Neural crest cell (in vitro differentiated cells): ENCODE measurements around the gene DEPP1. TPM values are rescaled to one million over a fixed set of nuclear protein-coding genes. Genes with fewer than 3 reads are reported as not detected.

ENCODE experiments used
- DNase-seq: peaks from one replicate; pipeline ENCODE4 v3.0.0; 2021; ENCODE audit warnings: low read depth, mixed read lengths, low spot score
- H3K27ac Mint-ChIP-seq: one replicate; pipeline ENCODE4 v1.8.0; 2021; ENCODE audit warnings: mild to moderate bottlenecking, mixed read lengths; ENCODE audit not compliant: unreplicated experiment
- H3K27me3 Mint-ChIP-seq: 2 replicates; pipeline ENCODE4 v1.8.0; 2021; ENCODE audit warnings: low read depth, mild to moderate bottlenecking, mixed read lengths
- H3K36me3 Mint-ChIP-seq: 2 replicates; pipeline ENCODE4 v1.8.0; 2021; ENCODE audit warnings: low read depth, mild to moderate bottlenecking, mixed read lengths
- H3K4me1 Mint-ChIP-seq: 2 replicates; pipeline ENCODE4 v1.8.0; 2021; ENCODE audit warnings: mixed read lengths
- H3K4me3 Mint-ChIP-seq: one replicate; pipeline ENCODE4 v1.8.0; 2021; ENCODE audit warnings: mild to moderate bottlenecking, mixed read lengths
- H3K9me3 Mint-ChIP-seq: 2 replicates; pipeline ENCODE4 v1.8.0; 2021; ENCODE audit warnings: mixed read lengths
- CTCF ChIP-seq: fragments of 200-600 bp; sonication (generic); conservative IDR thresholded peaks from 2 replicates; pipeline ENCODE4 v1.5.0; 2021; ENCODE audit warnings: antibody characterized with exemption, mild to moderate bottlenecking
- total RNA-seq: library from RNA; stranded (reverse); gene quantifications from 2 replicates; pipeline ENCODE4 v1.2.1, GENCODE V29; 2021

DEPP1 gene
- total RNA-seq, 1 donor from 2014 or later, result 1.1 TPM

GRCh38 chr10:44995581-44995913 lies 16.9 kb upstream of the DEPP1 start:
- Mint-ChIP-seq H3K4me3 (no peak overlapping the region), H3K9me3 (no peaks in the 10 kb centered on the region), H3K27ac (no peak overlapping the region), H3K27me3 (no peaks in the 10 kb centered on the region), H3K36me3 (peaks cover 5% of the 10 kb centered on the region), H3K4me1 (peaks cover 31% of the 10 kb centered on the region)
- no peak for DNase-seq
- no peak for TF ChIP-seq CTCF

GRCh38 chr10:44994752-44995530 lies 16.3 kb upstream of the DEPP1 start:
- peaks cover 3% of the 10 kb centered on the region for H3K36me3 Mint-ChIP-seq
- no peak overlapping the region for H3K27ac Mint-ChIP-seq
- no peak for TF ChIP-seq CTCF
- H3K27me3 Mint-ChIP-seq, result no peaks in the 10 kb centered on the region
- no peak overlapping the region for H3K4me3 Mint-ChIP-seq
- no peaks in the 10 kb centered on the region for H3K9me3 Mint-ChIP-seq
- H3K4me1 Mint-ChIP-seq, result peaks cover 31% of the 10 kb centered on the region
- DNase-seq, result no peak

GRCh38 chr10:44993922-44994751 lies 15.5 kb upstream of the DEPP1 start:
- H3K4me1 Mint-ChIP-seq, result peaks cover 27% of the 10 kb centered on the region
- no peak overlapping the region for H3K4me3 Mint-ChIP-seq
- no peaks in the 10 kb centered on the region for H3K9me3 Mint-ChIP-seq
- no peak overlapping the region for H3K27ac Mint-ChIP-seq
- H3K27me3 Mint-ChIP-seq, result no peaks in the 10 kb centered on the region
- no peak for DNase-seq
- no peaks in the 10 kb centered on the region for H3K36me3 Mint-ChIP-seq
- no peak for TF ChIP-seq CTCF

GRCh38 chr10:44993226-44993921 lies 14.8 kb upstream of the DEPP1 start:
- no peaks in the 10 kb centered on the region for H3K9me3 Mint-ChIP-seq
- no peak overlapping the region for H3K4me3 Mint-ChIP-seq
- H3K27ac Mint-ChIP-seq, result no peak overlapping the region
- H3K27me3 Mint-ChIP-seq, result no peaks in the 10 kb centered on the region
- peaks cover 27% of the 10 kb centered on the region for H3K4me1 Mint-ChIP-seq
- TF ChIP-seq CTCF, result no peak
- DNase-seq, result no peak
- peaks cover 3% of the 10 kb centered on the region for H3K36me3 Mint-ChIP-seq

GRCh38 chr10:44992732-44993225 lies 14.2 kb upstream of the DEPP1 start:
- Mint-ChIP-seq H3K27me3 (no peaks in the 10 kb centered on the region), H3K4me3 (no peak overlapping the region), H3K9me3 (no peaks in the 10 kb centered on the region), H3K4me1 (peaks cover 27% of the 10 kb centered on the region), H3K36me3 (peaks cover 3% of the 10 kb centered on the region), H3K27ac (no peak overlapping the region)
- TF ChIP-seq CTCF, result no peak
- no peak for DNase-seq
